DMS53 treated with DMSO at 0.1 percent for 48 hours (cell line): ENCODE data around the gene AP5S1.

Experiments
- DNase-seq: peaks from one replicate; lab custom pipeline; 2025; ENCODE audit not compliant: unreplicated experiment; lab: John Stamatoyannopoulos, UW

AP5S1 gene

GRCh38 chr20:3820048-3820900 is at the start of gene AP5S1:
Gene AP5S1 (plus strand): TSS chr20:3820547. CDS start chr20:3822118, 1,571 bp downstream.
- peak; percentile 88 for DNase-seq

DNA sequence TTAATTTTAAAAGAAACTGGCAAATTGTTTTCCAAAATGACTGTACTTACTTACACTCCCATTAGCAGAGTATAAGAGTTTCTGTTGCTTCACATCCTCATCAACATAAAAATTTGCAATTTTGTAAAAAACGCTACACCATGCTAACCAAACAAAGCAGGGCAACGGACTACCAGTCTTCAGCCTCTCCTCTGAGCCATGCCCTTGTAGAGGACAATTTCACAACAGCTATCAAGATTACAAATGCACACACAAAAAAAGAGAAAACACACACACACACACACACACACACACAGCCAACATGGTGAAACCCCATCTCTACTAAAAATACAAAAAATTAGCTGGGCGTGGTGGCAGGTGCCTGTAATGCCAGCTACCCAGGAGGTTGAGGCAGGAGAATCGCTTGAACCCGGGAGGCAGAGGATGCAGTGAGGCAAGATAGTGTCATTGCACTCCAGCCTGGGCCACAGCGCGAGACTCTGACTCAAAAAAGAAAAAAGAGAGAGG is 48.7 kb upstream of the AP5S1 start:
- no peak for DNase-seq

- no peak for DNase-seq
Measured at GRCh38 chr20:3775457-3776108, 44.8 kb upstream of the AP5S1 start.

DNA sequence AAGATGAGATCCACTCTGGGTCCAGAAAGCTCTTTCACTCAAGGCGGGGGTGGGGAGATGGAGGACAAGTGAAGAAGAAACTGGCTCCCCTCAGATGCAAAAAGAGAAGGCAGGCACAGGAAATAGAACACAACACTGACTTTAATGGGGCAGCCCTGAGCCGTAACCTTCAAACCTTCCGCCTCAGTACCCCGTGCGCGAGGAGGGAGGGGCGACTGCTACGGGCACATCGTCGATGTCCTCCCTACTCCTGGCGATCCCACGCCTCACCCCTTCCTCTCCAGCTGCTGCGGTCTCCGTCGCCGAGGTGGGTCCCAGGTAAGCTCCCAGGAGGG is 43.0 kb upstream of the AP5S1 start:
- no peak for DNase-seq

GRCh38 chr20:3777716-3778629 is 42.4 kb upstream of the AP5S1 start:
- DNase-seq: peak; percentile 77

DNA sequence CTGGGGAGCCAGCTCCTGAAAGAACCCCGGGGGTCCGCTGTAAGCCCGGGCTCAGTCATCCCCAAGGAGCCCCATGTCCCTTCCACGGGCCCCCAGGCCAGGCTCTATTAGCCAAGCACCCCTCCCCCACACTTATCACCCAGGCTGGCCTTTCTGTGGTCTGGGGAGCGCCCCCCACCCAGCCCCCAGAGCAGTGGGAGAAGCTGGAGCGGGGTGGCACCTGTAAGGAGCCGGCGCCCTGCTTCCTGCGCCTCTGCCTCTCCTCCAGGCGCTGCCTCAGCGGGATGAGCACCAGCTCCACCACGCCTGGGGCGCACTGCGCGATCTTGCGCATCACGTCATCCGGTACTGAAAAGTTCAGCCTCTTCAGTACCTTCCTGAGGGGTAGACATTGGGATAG is 41.4 kb upstream of the AP5S1 start:
- no peak for DNase-seq

GRCh38 chr20:3781153-3781910 is 39.0 kb upstream of the AP5S1 start, which contains the start of gene SPEF1:
Gene SPEF1 (minus strand): TSS chr20:3781448. CDS start chr20:3781287, 161 bp downstream.
- peak; percentile 94 for DNase-seq

- DNase-seq: no peak
Measured at GRCh38 chr20:3782597-3782996, 37.8 kb upstream of the AP5S1 start.

DNA sequence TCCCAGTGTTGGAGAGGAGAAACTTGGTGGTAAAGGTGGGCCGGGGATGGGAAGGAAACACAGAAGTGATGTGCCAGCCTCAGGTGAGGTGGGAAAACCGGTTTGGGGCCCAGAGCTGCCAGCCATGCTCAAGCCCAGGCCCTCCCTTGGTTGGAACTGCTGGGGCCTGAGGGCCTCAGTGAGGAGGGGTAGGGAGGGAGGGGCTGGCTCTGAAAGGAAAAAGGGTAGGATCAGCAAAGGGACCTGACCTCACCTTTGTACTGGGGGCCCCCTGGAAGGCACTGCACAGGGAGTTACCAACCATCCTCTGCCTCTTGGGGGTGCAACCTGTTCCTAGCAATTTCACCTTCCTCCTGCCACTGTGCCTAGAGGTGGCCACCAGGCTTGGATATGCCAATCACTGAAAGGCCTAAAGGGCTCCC is 37.3 kb upstream of the AP5S1 start:
- DNase-seq: no peak

DNA sequence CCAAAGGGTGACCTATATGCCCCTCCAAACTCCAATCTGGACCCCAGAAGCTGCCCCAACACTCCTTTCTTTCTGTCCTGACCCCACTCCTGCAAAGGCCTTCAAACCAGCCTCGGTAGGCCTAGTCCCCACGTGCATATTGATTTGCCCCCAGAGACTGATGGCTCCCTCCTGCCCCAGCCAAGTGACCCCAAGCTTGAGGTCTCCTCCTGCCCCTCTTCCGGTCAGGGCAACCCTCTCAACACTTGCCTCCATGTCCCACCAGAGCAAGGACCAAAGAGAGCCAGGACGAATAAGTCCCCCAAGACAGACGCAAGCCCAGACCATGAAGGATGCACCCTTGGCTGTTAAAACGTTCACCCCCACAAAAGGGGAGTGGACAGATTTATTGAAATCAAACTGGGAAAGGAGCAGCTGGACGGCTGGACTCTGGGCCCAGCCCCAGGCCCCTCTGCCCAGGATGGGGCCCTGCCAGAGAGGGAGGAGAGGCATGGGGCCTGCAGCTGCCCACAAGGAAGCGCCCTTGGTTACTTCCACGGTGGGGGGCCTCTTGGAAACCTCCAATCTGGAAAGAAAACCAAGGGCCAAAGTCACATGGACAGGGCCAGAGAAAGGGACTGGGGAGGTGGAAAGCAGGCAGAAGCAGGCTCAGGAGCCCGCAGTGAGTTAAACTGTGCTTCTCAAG is 36.7 kb upstream of the AP5S1 start:
- no peak for DNase-seq

- no peak for DNase-seq
Measured at GRCh38 chr20:3784216-3784853, 36.0 kb upstream of the AP5S1 start.

DNA sequence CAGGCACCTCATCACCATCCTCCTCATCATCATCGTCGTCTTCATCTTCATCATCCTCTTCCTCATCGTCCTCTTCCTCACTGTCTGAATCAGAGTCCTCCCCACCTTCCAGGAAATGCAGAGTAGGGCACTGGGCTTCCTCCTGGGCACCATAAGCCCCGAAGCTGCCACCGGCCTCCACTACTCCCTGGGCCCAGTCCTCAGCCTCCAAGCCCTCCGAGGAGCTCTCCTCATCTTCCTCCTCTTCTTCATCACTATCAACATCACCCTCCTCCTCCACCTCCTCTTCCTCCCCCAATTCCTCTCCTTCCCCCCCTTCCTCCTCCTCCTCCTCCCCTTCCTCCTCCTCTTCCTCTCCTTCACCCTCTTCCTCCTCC is 35.5 kb upstream of the AP5S1 start:
- DNase-seq: no peak

DNA sequence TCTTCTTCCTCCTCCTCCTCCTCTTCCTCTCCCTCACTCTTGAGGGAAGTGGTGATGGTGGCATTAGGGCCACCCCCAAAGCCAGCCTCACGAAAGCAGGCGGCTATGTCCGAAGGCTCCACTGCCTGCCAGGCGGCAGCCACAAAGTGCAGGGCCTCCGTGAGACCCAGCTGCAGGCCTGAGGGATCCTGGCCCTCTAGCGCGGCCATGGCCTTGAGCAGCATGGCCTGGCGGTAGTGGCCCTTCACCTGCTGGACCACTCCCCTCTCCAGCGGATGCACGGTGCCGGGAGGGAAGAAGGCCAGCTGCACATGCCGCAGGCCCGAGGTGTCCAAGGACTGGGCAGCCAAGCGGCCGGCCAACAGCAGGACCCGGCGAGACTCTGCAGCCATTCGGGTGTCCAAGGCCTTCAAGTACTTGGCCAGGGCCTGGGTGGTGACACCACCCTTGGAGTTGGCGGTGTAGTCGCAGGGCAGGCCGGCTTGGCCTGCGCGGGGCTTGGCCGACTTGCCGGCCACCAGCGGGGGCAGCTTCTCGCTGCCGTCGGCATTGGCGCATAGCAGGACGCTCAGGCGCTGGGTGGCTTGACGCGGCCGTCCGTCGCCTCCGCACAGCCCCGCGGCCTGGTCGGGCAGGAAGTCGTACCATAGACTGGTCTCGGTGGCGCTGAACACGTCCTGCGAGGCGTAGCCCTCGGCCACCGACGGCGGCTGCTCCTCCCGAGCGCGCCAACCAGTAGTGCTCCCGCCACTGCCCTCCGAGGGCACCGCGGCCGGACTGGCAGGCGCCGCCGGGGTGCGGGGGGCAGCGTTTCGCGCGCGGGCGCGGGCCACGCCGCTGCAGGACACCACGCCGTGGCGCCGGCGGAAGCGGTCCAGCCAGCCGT is 34.9 kb upstream of the AP5S1 start:
- DNase-seq: no peak

DNA sequence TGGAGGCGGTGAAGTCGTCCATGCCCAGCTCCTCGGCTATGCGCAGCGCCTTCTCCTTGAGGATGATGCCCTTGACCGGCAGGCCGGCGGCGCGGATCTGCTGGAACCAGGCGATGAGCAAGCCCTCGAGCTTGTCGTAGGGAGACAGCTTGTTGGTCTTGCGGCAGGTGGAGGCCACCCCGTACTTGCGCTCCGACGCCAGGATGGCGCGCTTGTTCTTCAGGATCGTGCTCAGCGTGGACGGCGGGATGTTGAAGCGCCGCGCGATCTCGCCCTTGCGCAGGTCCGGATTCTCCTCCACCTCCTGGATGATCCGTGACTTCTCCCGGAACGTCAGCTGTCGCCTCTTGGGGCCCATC is 34.2 kb upstream of the AP5S1 start:
- no peak for DNase-seq

GRCh38 chr20:3786665-3787323 is 33.6 kb upstream of the AP5S1 start, which contains the start of gene CENPB:
Gene CENPB (minus strand): TSS chr20:3786740. CDS start chr20:3786483, 257 bp downstream.
- peak; percentile 77 for DNase-seq

GRCh38 chr20:3787324-3788014 is 32.9 kb upstream of the AP5S1 start:
- no peak for DNase-seq

- DNase-seq: no peak
Measured at GRCh38 chr20:3788685-3789155, 31.6 kb upstream of the AP5S1 start.
